Right ventricle myocardium inferior (tissue), 1 donor: Measurements from ENCODE around the gene LIMD2. TPM values are rescaled to one million over a fixed set of nuclear protein-coding genes. Genes with fewer than 3 reads are reported as not detected.

Source experiments
- ATAC-seq: fragments of 200-7000 bp; cut with Tn5 transposase; one replicate; pipeline ENCODE4 v1.9.1; 2020; ENCODE audit warnings: mild to moderate bottlenecking, moderate library complexity
- DNase-seq: peaks from one replicate; pipeline ENCODE4 v3.0.0; 2021; ENCODE audit errors: missing footprints
- intact Hi-C: fragments of 100-400 bp; cut with DNase I; formaldehyde crosslinking; loops from one replicate; pipeline ENCODE4 v1.11.0; 2022
- total RNA-seq: library from RNA; stranded (reverse); fragmentation: NEBNext Ultra II Directional; extraction: Animal tissue kit (Norgen Biotek cat#: 25700); gene quantifications from one replicate; pipeline ENCODE4 v1.2.1, GENCODE V29; 2021
- donor health status: DM: no; HTN: yes; CAD: no; lungs with severe emphysema.

LIMD2 gene
- total RNA-seq, 1 donor from 2014 or later, result 3.4 TPM

GRCh38 chr17:63647936-63648335 is 52.0 kb downstream of the LIMD2 start:
- no peak for ATAC-seq
- DNase-seq, result no peak
- intact Hi-C loops, result no loop called here

- no peak for DNase-seq
- intact Hi-C loops, result no loop called here
- no peak for ATAC-seq
Observed at GRCh38 chr17:63647065-63647725, 52.7 kb downstream of the LIMD2 start.

- ATAC-seq (peak; percentile 29), DNase-seq (no peak)
- intact Hi-C loops, result no loop called here
Observed at GRCh38 chr17:63646488-63646806, 53.5 kb downstream of the LIMD2 start.

Other genes starting within 250 kb of the LIMD2 start
- 4.8 TPM for gene ACE, start 223.1 kb downstream of the LIMD2 start, total RNA-seq
- gene KCNH6, start 176.8 kb downstream of the LIMD2 start, total RNA-seq, result not detected
- gene DCAF7, start 149.6 kb downstream of the LIMD2 start, total RNA-seq, result 36.8 TPM
- gene TACO1, start 99.2 kb downstream of the LIMD2 start, total RNA-seq, result 41.5 TPM
- gene MAP3K3, start 77.7 kb downstream of the LIMD2 start, total RNA-seq, result 38.4 TPM
- gene STRADA, start 41.7 kb upstream of the LIMD2 start, total RNA-seq, result 13.3 TPM
- 90.5 TPM for gene CCDC47, start 73.5 kb upstream of the LIMD2 start, total RNA-seq
- gene DDX42, start 74.0 kb upstream of the LIMD2 start, total RNA-seq, result 45.9 TPM
- gene PSMC5, start 127.3 kb upstream of the LIMD2 start, total RNA-seq, result 145 TPM
- 34.2 TPM for gene FTSJ3, start 127.5 kb upstream of the LIMD2 start, total RNA-seq
- 29.2 TPM for gene SMARCD2, start 142.6 kb upstream of the LIMD2 start, total RNA-seq
- gene CSH2, start 173.6 kb upstream of the LIMD2 start, total RNA-seq, result not detected
- gene GH2, start 181.8 kb upstream of the LIMD2 start, total RNA-seq, result not detected
- gene CSH1, start 196.4 kb upstream of the LIMD2 start, total RNA-seq, result not detected
- not detected for gene CSHL1, start 211.1 kb upstream of the LIMD2 start, total RNA-seq
- gene GH1, start 218.7 kb upstream of the LIMD2 start, total RNA-seq, result not detected
- gene CD79B, start 232.2 kb upstream of the LIMD2 start, total RNA-seq, result 6.9 TPM